ENCODE measurements around the gene PRKCE. TPM values are rescaled to one million over a fixed set of nuclear protein-coding genes. Genes with fewer than 3 reads are reported as not detected.
"Not testable (repeated sequence)": the region's sequence is repeated elsewhere in the genome, so short reads cannot be mapped to it uniquely, and the experiment has no call there.

PRKCE gene
- total RNA-seq, 1 donor from 2014 or later, result 20.8 TPM

- no peak for DNase-seq (ENCODE audit: low spot score)
Measured at GRCh38 chr2:45698554-45698953, 47.1 kb downstream of the PRKCE start.

DNA sequence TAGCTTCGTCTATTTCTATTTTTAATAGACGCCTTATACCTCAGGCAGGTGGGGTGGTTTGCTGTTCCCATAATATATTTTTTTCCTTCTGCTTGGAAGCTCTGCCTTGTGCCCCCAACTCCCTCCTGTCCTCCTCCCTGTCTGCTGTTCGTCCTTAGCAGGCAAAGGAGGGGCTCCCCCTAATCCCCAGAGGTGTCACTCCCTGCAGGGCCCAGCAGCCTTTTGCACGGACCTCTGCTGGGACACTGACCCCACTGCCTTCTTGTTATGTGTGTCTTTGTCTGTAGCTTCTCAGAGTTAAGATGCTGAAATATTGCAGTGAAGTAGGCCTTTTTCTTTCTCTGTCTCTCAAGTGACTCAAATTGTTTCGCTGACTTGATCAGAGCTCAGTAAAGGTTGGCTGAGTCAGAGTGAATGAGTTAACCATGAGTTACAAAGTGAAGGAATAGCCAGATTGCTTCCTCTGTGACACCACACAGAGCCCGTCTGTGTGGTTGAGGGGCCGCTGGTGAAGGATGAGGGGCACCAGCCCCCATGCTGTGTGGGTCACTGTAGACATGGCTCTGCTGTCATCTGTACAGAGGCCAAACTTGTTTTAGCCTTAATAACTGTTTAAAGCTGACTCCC, 47.7 kb downstream of the PRKCE start:
- no peak for DNase-seq (ENCODE audit: low spot score)

DNA sequence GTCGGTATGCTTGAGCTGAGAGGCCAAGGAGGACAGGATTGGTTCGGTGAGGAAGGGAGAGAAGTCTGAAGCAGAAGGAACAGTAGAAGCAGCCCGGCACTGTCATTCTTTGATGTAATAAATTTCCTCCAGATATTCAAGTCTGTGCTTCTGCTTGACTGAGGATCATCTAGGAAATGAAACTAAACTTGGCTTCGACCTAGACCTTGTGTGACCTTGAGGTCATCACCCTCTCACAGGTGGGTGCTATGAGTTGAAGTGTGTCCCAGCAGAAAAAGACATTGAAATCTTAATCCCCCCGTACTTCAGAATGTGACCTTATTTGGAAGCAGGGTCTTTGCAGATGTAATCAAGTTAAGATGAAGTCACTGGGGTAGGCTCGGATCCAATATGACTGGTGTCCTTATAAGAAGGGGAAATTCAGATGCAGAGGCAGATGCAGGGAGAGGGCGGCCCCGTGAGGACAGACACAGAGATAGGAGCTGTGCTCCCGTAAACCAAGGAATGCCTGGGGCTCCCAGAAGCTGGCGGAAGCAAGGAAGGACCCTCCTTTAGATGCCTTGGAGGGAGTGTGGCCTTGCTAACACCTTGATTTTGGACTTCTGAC, 49.0 kb downstream of the PRKCE start:
- no peak for DNase-seq (ENCODE audit: low spot score)

GRCh38 chr2:45705233-45705632, 53.8 kb downstream of the PRKCE start:
- no peak for DNase-seq (ENCODE audit: low spot score)

- DNase-seq (ENCODE audit: low spot score), result no peak
Measured at GRCh38 chr2:45706033-45706432, 54.6 kb downstream of the PRKCE start.

GRCh38 chr2:45707006-45707405, 55.5 kb downstream of the PRKCE start:
- no peak for DNase-seq (ENCODE audit: low spot score)

GRCh38 chr2:45707661-45708060, 56.2 kb downstream of the PRKCE start:
- DNase-seq (ENCODE audit: low spot score), result no peak

DNA sequence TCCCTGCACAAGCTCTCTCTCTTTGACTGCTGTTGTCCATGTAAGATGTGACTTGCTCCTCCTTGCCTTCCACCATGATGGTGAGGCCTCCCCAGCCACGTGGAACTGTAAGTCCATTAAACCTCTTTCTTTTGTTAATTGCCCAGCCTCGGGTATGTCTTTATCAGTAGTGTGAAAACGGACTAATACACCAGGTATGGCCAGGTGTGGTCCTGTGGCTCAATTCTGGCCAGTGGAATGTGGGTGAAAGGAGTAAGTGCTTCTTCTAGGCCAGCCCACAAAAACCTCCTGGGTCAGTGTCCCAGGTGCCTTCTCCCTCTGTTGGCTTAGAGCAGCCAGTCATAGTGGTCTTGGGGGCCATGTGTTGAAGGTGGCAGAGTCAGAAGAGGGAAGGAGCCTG, 57.0 kb downstream of the PRKCE start:
- DNase-seq (ENCODE audit: low spot score), result no peak

DNA sequence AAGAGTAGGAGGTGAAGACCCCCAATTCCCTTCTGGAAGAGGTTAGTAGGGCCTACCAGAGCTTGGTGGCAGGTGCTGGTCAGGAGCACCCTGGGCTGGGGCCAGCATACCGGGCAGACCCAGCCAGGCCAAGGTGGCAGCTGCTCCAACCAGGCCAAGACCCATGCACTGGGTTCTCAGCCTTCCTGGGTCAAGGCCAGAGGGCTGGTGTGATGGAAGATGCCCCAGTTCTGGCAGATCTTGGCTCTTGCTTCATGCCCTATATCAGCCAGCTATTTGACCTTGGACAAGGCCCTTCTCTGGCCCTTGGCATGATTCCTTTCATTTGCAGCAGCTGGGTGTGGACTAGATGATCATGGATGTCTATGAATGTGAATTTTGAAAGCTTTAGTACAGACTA, 57.7 kb downstream of the PRKCE start:
- no peak for DNase-seq (ENCODE audit: low spot score)

GRCh38 chr2:45710468-45710867, 59.0 kb downstream of the PRKCE start:
- no peak for DNase-seq (ENCODE audit: low spot score)

- DNase-seq (ENCODE audit: low spot score), result no peak
Measured at GRCh38 chr2:45711224-45711623, 59.7 kb downstream of the PRKCE start.

GRCh38 chr2:45712570-45712969, 61.1 kb downstream of the PRKCE start:
- DNase-seq (ENCODE audit: low spot score), result no peak

DNA sequence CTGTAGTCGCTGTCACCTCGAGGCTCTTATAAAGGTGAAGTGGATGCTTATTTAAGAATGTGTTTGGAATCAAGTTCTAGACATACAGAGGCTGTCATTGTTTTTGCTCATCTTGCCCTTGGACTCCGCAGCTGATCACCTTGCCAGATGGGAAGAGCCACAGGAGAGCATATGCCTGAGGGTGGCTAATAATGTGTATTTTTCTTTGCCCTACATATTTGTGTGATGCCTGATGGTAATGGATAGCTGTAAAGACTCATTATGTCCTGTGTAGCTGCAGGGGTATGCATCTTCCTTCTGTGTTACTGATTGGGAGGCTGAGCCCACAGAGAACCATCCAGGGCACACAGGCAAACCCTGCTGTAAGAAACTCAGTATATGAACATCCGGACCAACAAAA, 61.7 kb downstream of the PRKCE start:
- no peak for DNase-seq (ENCODE audit: low spot score)

GRCh38 chr2:45713591-45713990, 62.1 kb downstream of the PRKCE start:
- DNase-seq (ENCODE audit: low spot score), result no peak

- no peak for DNase-seq (ENCODE audit: low spot score)
Measured at GRCh38 chr2:45714679-45715078, 63.2 kb downstream of the PRKCE start.

- no peak for DNase-seq (ENCODE audit: low spot score)
Measured at GRCh38 chr2:45715601-45716379, 64.3 kb downstream of the PRKCE start.

DNA sequence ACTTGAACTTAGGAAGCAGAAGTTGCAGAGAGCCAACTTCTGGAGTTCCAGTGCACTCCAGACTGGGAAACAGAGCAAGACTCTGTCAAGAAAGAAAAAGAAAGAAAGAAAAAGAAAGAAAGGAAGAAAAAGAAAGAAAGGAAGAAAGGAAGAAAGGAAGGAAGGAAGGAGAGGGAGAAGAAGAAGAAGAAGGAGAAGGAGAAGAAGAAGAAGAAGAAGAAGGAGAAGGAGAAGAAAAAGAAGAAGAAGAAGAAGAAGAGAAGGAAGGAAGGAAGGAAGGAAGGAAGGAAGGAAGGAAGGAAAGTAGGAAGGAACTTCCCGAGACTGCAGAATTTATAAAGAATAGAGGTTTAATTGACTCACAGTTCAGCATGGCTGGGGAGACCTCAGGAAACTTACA, 65.0 kb downstream of the PRKCE start:
- DNase-seq (ENCODE audit: low spot score), result not testable (repeated sequence)

DNA sequence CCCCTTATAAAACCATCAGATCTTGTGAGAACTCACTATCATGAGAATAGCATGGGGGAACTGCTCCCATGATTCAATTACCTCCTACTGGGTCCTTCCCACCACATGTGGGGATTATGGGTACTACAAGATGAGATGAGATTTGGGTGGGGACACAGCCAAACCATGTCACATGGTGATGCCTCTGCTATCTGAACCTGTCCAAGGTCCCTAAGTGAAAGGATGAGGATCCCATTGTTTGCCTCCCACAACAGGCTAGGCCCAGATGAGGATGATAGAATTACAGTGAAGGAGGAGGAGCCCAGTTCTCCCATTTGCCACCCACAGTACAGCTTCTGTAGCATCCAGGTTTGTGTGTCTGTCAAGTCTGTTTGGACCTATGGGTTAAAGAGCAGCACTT, 65.4 kb downstream of the PRKCE start:
- no peak for DNase-seq (ENCODE audit: low spot score)

DNA sequence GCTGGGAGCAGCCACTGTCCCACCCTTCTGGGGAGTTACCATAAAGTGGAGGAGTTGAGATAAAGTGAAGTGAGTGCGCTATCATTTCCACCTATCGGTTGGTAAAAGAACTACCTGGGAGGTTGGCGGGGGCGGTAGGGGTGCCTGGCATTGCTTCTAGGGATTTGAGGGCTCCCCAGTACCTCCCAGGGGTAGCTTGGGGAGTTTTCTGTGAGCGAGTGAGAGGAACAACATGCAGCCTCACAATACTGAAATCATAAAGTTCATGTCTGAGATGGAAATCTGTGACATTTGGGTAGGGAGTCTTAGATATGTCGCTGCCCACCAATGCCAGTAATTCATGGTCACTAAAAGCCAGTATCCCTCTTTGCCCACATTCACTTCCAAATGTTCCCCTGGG, 68.7 kb downstream of the PRKCE start:
- DNase-seq (ENCODE audit: low spot score), result no peak

GRCh38 chr2:45721150-45721549, 69.7 kb downstream of the PRKCE start:
- no peak for DNase-seq (ENCODE audit: low spot score)

DNA sequence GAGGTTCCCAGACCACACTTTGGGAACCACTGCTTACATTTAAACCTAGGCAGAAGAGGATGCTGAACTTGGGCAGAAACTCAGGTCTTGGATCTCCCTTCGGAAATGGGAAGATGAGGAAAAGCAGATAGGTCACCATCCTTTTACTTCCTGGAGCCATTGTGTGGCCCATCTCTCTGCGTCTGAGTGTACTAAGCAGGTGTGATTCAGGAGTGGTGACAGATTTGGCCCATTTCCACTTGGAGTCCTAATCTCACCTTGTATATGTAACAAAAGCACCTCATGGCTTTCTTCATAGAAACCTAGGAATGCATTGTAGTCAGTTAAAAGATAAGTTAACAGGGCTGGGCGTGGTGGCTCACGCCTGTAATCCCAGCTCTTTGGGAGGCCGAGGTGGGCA, 71.0 kb downstream of the PRKCE start:
- no peak for DNase-seq (ENCODE audit: low spot score)

DNA sequence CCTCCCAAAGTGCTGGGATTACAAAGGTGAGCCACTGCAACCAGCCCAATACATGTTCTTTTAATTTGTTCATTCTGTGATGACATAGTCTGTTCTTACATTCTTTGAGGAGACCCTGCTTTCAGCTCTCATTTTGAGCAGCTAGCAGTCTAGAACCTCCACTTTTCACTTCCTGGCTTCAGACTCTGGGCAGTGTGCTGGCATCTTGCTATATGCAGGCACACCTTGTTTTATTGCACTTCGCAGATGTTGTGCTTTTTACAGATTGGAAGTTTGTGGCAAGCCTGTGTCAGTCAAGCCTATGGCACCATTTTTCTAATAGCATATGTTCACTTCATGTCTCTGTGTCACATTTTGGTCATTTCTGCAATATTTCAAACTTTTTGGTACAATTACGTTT, 72.4 kb downstream of the PRKCE start:
- DNase-seq (ENCODE audit: low spot score), result no peak

DNA sequence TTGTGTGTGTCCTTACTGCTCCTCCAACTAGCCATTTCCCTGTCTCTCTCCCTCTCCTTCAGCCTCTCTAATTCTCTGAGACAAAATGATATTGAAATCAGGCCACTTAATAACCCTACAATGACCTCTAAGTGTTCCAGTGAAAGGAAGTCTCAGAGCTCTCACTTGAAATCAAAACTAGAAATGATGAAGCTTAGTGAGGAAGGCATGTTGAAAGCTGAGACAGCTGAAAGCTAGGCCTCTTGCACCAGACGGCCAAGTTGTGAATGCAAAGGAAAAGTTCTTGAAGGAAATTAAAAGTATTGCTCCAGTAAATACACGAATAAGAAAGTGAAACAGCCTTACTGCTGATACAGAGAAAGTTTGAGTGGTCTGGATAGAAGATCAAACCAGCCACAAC, 72.9 kb downstream of the PRKCE start:
- no peak for DNase-seq (ENCODE audit: low spot score)

Data from mucosa of gallbladder (tissue), 1 donor.